Tibial nerve (tissue), 4 donors: ENCODE results near the gene OPTC. TPM values are rescaled to one million over a fixed set of nuclear protein-coding genes. Genes with fewer than 3 reads are reported as not detected.

Source experiments
- DNase-seq, 2 donors: peaks; one replicate each; pipeline ENCODE4 v3.0.0-alpha.2; 2019; ENCODE audit warnings: low spot score in 2 of 2
- H3K27ac ChIP-seq, 4 donors: fragments of 200-600 bp; sonication (generic) in 3 of 4; one replicate each; pipeline ENCODE4 v1.5.1; 2017 to 2019; ENCODE audit warnings: mild to moderate bottlenecking in 1 of 4
- H3K27me3 ChIP-seq, 2 donors: fragments of 200-600 bp; sonication (generic) in 1 of 2; one replicate each; pipeline versions ENCODE4 v1.5.1 to v1.6.0; 2017 to 2019
- H3K36me3 ChIP-seq, 3 donors: fragments of 200-600 bp; sonication (generic); one replicate each; pipeline ENCODE4 v1.5.1; 2018 to 2019
- H3K4me1 ChIP-seq, 4 donors: fragments of 200-600 bp; sonication (generic) in 3 of 4; one replicate each; pipeline ENCODE4 v1.5.1; 2017 to 2019
- H3K4me3 ChIP-seq, 4 donors: fragments of 200-600 bp; sonication (generic) in 3 of 4; one replicate each; pipeline ENCODE4 v1.5.1; 2017 to 2019; ENCODE audit warnings: mild to moderate bottlenecking in 1 of 4, moderate library complexity in 1 of 4
- H3K9me3 ChIP-seq, 4 donors: fragments of 200-600 bp; sonication (generic) in 3 of 4; one replicate each; pipeline ENCODE4 v1.5.1; 2017 to 2019
- EP300 ChIP-seq, 2 donors: sonication (generic); formaldehyde crosslinking; IDR thresholded peaks; one replicate each; pipeline ENCODE4 v1.6.1; 2017; ENCODE audit warnings: antibody characterized with exemption in 2 of 2, mild to moderate bottlenecking in 1 of 2
- POLR2A ChIP-seq, 2 donors: fragments of 450-650 bp; IDR thresholded peaks; one replicate each; pipeline ENCODE4 v1.6.1; 2017; ENCODE audit warnings: antibody characterized with exemption in 2 of 2, mild to moderate bottlenecking in 2 of 2, moderate library complexity in 2 of 2
- WGBS, 2 donors: methylation state at CpG; one replicate each; pipeline ENCODE4 v1.1.5; 2018; 5-methylcytosine and 5-hydroxymethylcytosine counted together
- total RNA-seq, 4 donors: library from RNA; depleted of rRNA; stranded (reverse); fragments of >200 nt; gene quantifications; one replicate each; pipeline ENCODE4 v1.1.0, GENCODE V29; 2016
- TF ChIP-seq, protein P1 (sequence below), 5 experiments: fragments of 200-600 bp in 3 of 5; fragments of 450-650 bp in 2 of 5; sonication (generic) in 3 of 5; IDR thresholded peaks; one replicate each; pipeline ENCODE4 v1.5.1; 2016 to 2019; ENCODE audit warnings: antibody characterized with exemption in 5 of 5, mild to moderate bottlenecking in 3 of 5, moderate library complexity in 2 of 5

The OPTC gene
- total RNA-seq, 4 donors from 2014 or later, result not detected

DNA sequence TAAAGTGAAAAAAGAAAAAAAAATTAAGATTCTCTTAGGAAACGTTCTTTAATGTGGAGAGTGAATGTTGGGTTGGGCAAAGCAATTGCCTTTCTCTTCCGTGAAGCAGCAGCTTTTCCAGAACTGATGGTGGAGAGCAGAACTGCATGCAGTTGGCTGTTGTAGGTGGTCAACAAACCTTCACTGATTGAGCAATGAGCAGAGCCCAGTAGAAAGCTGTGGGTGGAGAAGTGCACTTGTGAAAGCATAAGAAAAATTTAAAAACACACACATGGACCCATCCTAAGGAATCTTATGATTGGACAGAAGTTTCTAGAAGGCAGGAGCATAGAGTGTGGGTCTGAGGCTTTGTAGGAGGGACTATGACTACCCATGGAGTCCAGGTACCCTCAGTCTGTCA is 13.9 kb upstream of the OPTC start:
- TF ChIP-seq, protein P1, sequence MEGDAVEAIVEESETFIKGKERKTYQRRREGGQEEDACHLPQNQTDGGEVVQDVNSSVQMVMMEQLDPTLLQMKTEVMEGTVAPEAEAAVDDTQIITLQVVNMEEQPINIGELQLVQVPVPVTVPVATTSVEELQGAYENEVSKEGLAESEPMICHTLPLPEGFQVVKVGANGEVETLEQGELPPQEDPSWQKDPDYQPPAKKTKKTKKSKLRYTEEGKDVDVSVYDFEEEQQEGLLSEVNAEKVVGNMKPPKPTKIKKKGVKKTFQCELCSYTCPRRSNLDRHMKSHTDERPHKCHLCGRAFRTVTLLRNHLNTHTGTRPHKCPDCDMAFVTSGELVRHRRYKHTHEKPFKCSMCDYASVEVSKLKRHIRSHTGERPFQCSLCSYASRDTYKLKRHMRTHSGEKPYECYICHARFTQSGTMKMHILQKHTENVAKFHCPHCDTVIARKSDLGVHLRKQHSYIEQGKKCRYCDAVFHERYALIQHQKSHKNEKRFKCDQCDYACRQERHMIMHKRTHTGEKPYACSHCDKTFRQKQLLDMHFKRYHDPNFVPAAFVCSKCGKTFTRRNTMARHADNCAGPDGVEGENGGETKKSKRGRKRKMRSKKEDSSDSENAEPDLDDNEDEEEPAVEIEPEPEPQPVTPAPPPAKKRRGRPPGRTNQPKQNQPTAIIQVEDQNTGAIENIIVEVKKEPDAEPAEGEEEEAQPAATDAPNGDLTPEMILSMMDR (IDR thresholded peaks at IDR 0.05), result peak in 3 of 5 experiments; percentile 10 to 44 (median 39)
- peak in 1 of 2 donors; percentile 45 for TF ChIP-seq EP300 (IDR thresholded peaks at IDR 0.05)
- TF ChIP-seq POLR2A (IDR thresholded peaks at IDR 0.05), result peak in 1 of 2 donors; percentile 25
- WGBS, 2 donors, result 37 to 41% methylated on average over 2 of the region's 2 CpGs
- Histone ChIP-seq H3K4me1 (peaks cover 0 to 61% (median 23%) of the 10 kb centered on the region in 4 donors), H3K4me3 (peak overlapping the region in 3 of 4 donors; percentile 20 to 60 (median 52)), H3K27ac (peak overlapping the region; percentile 66 to 95 (median 82)), H3K9me3 (no peaks in the 10 kb centered on the region), H3K27me3 (no peaks in the 10 kb centered on the region), H3K36me3 (peaks cover 0 to 23% (median 0%) of the 10 kb centered on the region in 3 donors)
- DNase-seq, result no peak

- peak in 1 of 2 donors; percentile 75 for DNase-seq
- H3K27me3 ChIP-seq, result no peaks in the 10 kb centered on the region
- H3K4me1 ChIP-seq, result peaks cover 0 to 63% (median 22%) of the 10 kb centered on the region in 4 donors
- H3K9me3 ChIP-seq, result no peaks in the 10 kb centered on the region
- WGBS, 2 donors, result 22 to 26% methylated on average over 6 of the region's 6 CpGs
- peak overlapping the region in 3 of 4 donors; percentile 19 to 52 (median 20) for H3K4me3 ChIP-seq
- TF ChIP-seq EP300 (IDR thresholded peaks at IDR 0.05), result peak in 1 of 2 donors; percentile 63
- no peak for TF ChIP-seq POLR2A (IDR thresholded peaks at IDR 0.05)
- peaks cover 0 to 28% (median 0%) of the 10 kb centered on the region in 3 donors for H3K36me3 ChIP-seq
- H3K27ac ChIP-seq, result peak overlapping the region; percentile 66 to 95 (median 82)
These were observed 13.3 kb upstream of the OPTC start for GRCh38 chr1:203480525-203481084.

- Histone ChIP-seq H3K27ac (peak overlapping the region; percentile 66 to 95 (median 82)), H3K9me3 (no peaks in the 10 kb centered on the region), H3K36me3 (peaks cover 0 to 33% (median 0%) of the 10 kb centered on the region in 3 donors), H3K27me3 (no peaks in the 10 kb centered on the region), H3K4me1 (peaks cover 0 to 69% (median 22%) of the 10 kb centered on the region in 4 donors), H3K4me3 (peak overlapping the region in 1 of 4 donors; percentile 52)
- no peak for TF ChIP-seq POLR2A (IDR thresholded peaks at IDR 0.05)
- TF ChIP-seq EP300 (IDR thresholded peaks at IDR 0.05), result no peak
- TF ChIP-seq, protein P1 (IDR thresholded peaks at IDR 0.05), result no peak
- no peak for DNase-seq
- WGBS, 2 donors, result 36 to 46% methylated on average over 1 of the region's 1 CpG
These were observed 12.8 kb upstream of the OPTC start for GRCh38 chr1:203481196-203481595.

DNA sequence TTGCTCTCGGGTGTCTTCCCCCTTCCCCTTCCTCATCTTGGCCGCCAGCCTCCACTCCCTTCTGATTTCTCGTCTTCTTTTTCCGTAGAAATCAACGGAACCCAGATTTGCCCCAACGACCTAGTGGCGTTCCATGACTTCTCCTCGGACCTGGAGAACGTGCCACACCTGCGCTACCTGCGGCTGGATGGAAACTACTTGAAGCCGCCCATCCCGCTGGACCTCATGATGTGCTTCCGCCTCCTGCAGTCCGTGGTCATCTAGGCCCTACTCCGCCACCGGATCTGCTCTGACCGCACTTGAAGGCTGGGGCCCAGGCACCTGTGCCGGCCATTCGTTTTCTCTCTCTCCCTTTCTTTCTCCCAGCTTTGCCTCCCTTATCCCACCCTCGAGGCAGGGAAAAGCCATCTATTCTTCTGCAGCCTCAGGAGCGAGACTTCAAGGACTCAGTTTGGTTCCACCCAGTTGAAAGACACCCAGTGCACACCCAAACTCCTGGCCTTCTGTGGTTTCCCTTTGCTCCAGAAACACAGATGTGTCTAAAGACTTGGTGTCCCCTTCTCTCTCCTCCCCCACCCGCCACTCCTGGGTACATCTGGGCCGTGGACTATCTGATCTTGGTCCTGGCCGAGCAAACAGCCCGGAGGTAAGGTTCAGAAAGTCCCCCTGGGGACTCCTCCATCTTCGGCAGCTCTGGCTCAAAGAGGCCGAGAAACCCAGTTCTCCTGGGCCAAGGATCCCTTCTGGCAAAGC is 7.2 kb upstream of the OPTC start:
- H3K9me3 ChIP-seq, result no peaks in the 10 kb centered on the region
- peak in 1 of 2 donors; percentile 49 for DNase-seq
- H3K4me1 ChIP-seq, result peaks cover 0 to 73% (median 18%) of the 10 kb centered on the region in 4 donors
- H3K27me3 ChIP-seq, result no peaks in the 10 kb centered on the region
- peaks cover 0 to 50% (median 0%) of the 10 kb centered on the region in 3 donors for H3K36me3 ChIP-seq
- H3K27ac ChIP-seq, result peak overlapping the region; percentile 75 to 90 (median 84)
- WGBS, 2 donors, result 74 to 75% methylated on average over 28 of the region's 28 CpGs
- TF ChIP-seq POLR2A (IDR thresholded peaks at IDR 0.05) (no peak), EP300 (IDR thresholded peaks at IDR 0.05) (no peak)
- TF ChIP-seq, protein P1 (IDR thresholded peaks at IDR 0.05), result no peak
- peak overlapping the region in 1 of 4 donors; percentile 45 for H3K4me3 ChIP-seq

DNA sequence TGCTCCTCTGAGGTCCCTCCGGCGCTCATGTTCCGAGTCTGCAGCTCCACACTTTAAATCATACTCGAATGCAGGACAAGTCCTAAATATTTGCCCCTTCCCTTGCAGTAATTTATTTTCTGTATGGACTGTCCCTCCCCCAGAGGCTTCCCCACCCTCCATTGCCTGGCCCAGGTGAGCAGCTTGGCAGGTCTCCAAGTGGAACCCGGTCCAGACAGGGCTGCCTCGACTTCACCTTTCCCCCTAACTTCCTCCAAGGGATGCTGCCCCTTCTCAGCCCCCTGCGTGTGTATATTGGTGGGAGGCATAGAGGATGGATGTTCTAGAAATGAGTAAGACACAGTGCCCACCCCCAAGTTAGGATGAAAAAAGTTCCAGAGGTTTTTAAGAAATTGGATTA is 5.4 kb upstream of the OPTC start:
- peak overlapping the region in 3 of 4 donors; percentile 80 to 90 (median 87) for H3K27ac ChIP-seq

More for the DNA sequence above, 5.4 kb upstream of the OPTC start:
- Histone ChIP-seq H3K27me3 (no peaks in the 10 kb centered on the region), H3K9me3 (no peaks in the 10 kb centered on the region), H3K4me1 (peaks cover 0 to 66% (median 15%) of the 10 kb centered on the region in 4 donors), H3K36me3 (peaks cover 0 to 39% (median 0%) of the 10 kb centered on the region in 3 donors), H3K4me3 (no peak overlapping the region)
- DNase-seq, result no peak
- WGBS, 2 donors, result 65 to 79% methylated on average over 7 of the region's 7 CpGs
- TF ChIP-seq POLR2A (IDR thresholded peaks at IDR 0.05) (peak in 1 of 2 donors; percentile 6), EP300 (IDR thresholded peaks at IDR 0.05) (no peak)
- TF ChIP-seq, protein P1 (IDR thresholded peaks at IDR 0.05), result no peak
